HepG2 (cell line): ENCODE data around the gene EOLA1. TPM values are rescaled to one million over a fixed set of nuclear protein-coding genes. Genes with fewer than 3 reads are reported as not detected.

Experiments
- ATAC-seq: fragments of 200-7000 bp; cut with Tn5 transposase; 3 replicates; pipeline ENCODE4 v1.9.1; 2020; ENCODE audit warnings: mild to moderate bottlenecking, moderate library complexity
- BruUV-seq: library from RNA; stranded (reverse); fragments of 400-500 nt; replicated peaks from 2 replicates; lab custom pipeline; 2021; lab: Mats Ljungman, UMichigan
- CTCF ChIA-PET: fragments of 300-600 bp; formaldehyde crosslinking; extraction: SDS; loops from one replicate; lab custom pipeline; 2021; ENCODE audit warnings: low total read pairs, inconsistent platforms, low intra/inter-chr PET ratio; lab: Yijun Ruan, JAX
- POLR2A ChIA-PET: fragments of 350-600 bp; sonication (Branson Sonifier 250); formaldehyde crosslinking; loops from one replicate; lab custom pipeline; 2020; ENCODE audit warnings: antibody characterized with exemption, inconsistent platforms; lab: Yijun Ruan, JAX
- DNase-seq: peaks from one replicate; pipeline ENCODE4 v3.0.0-alpha.2; 2015; ENCODE audit warnings: low spot score
- FAIRE-seq: peaks from 3 replicates; lab custom pipeline; 2011; peaks lifted over from hg19 to GRCh38; lab: Jason Lieb, UNC
- H2AFZ ChIP-seq: one replicate; pipeline ENCODE4 v1.6.1; 2011; ENCODE audit warnings: low read length, inconsistent platforms
- H3K27ac ChIP-seq: fragments of 300-600 bp; 3 replicates; pipeline ENCODE4 v1.8.0; 2011; ENCODE audit warnings: mixed run types, mild to moderate bottlenecking, mixed read lengths, low read length, inconsistent platforms; ENCODE audit not compliant: insufficient read depth; ENCODE audit errors: extremely low read length
- H3K27me3 ChIP-seq, 2 experiments: fragments of 200-600 bp in 1 of 2; 2 replicates in 1 of 2; 3 replicates in 1 of 2; pipeline versions ENCODE4 v1.6.0 to v1.8.0; 2011; ENCODE audit warnings: low read length in 2 of 2, mild to moderate bottlenecking in 2 of 2, moderate library complexity in 2 of 2, inconsistent platforms in 1 of 2; ENCODE audit not compliant: insufficient read depth in 2 of 2, control insufficient read depth in 1 of 2
- H3K36me3 ChIP-seq, 2 experiments: fragments of 200-600 bp in 1 of 2; replicated peaks in 1 of 2; 2 replicates in 1 of 2; 3 replicates in 1 of 2; pipeline versions ENCODE4 v1.5.1 to v1.8.0; 2011; ENCODE audit warnings: low read length in 2 of 2, inconsistent platforms in 1 of 2; ENCODE audit not compliant: insufficient read depth in 2 of 2, control insufficient read depth in 1 of 2
- H3K4me1 ChIP-seq: 2 replicates; pipeline ENCODE4 v1.5.1; 2012; ENCODE audit warnings: low read length, inconsistent platforms; ENCODE audit not compliant: insufficient read depth
- H3K4me2 ChIP-seq: 2 replicates; pipeline ENCODE4 v1.6.0; 2011; ENCODE audit warnings: low read depth, low read length, inconsistent platforms
- H3K4me3 ChIP-seq, 3 experiments: fragments of 200-600 bp in 1 of 3; sonication (generic), shearing (Covaris generic) in 1 of 3; replicated peaks in 1 of 3; 2 replicates each; pipeline ENCODE4 v1.5.1; 2011 to 2016; ENCODE audit warnings: low read length in 3 of 3, inconsistent platforms in 2 of 3, low read depth in 2 of 3, mild to moderate bottlenecking in 2 of 3, control low read depth in 1 of 3, mixed read lengths in 1 of 3; ENCODE audit not compliant: insufficient read depth in 1 of 3
- H3K79me2 ChIP-seq: one replicate; pipeline ENCODE4 v1.6.1; 2011; ENCODE audit warnings: low read length, inconsistent platforms; ENCODE audit not compliant: insufficient read depth
- H3K9ac ChIP-seq: 2 replicates; pipeline ENCODE4 v1.6.0; 2011; ENCODE audit warnings: mild to moderate bottlenecking, low read depth, low read length, inconsistent platforms; ENCODE audit not compliant: insufficient read depth
- H3K9me3 ChIP-seq: 2 replicates; pipeline ENCODE4 v1.5.1; 2012; ENCODE audit warnings: mild to moderate bottlenecking, low read length
- H4K20me1 ChIP-seq: 2 replicates; pipeline ENCODE4 v1.6.0; 2011; ENCODE audit warnings: inconsistent platforms, mild to moderate bottlenecking, low read length, moderate library complexity; ENCODE audit not compliant: insufficient read depth
- ARHGAP35 ChIP-seq: sonication (generic); formaldehyde crosslinking; IDR thresholded peaks from 2 replicates; pipeline ENCODE4 v1.9.0; 2022; ENCODE audit warnings: mild to moderate bottlenecking, inconsistent platforms, moderate library complexity, missing genetic modification reagents, borderline replicate concordance
- GABPB1 ChIP-seq: IDR thresholded peaks from 2 replicates; pipeline ENCODE4 v1.6.1; 2016; ENCODE audit warnings: mild to moderate bottlenecking, missing genetic modification reagents, moderate library complexity, missing compliant biosample characterization
- MED1 ChIP-seq: sonication (generic); formaldehyde crosslinking; IDR thresholded peaks from 2 replicates; pipeline ENCODE4 v1.4.0; 2020; ENCODE audit warnings: missing genetic modification reagents
- SOX13 ChIP-seq, 3 experiments: fragments of 450-650 bp in 1 of 3; sonication (generic) in 1 of 3; formaldehyde crosslinking in 1 of 3; IDR thresholded peaks in 2 of 3; conservative IDR thresholded peaks in 1 of 3; 2 replicates each; pipeline versions ENCODE4 v1.5.0 to v1.6.1; 2016 to 2020; ENCODE audit warnings: antibody characterized with exemption in 1 of 3, mild to moderate bottlenecking in 1 of 3, missing compliant biosample characterization in 1 of 3, missing genetic modification reagents in 1 of 3, moderate library complexity in 1 of 3
- WGBS: methylation state at CpG from one replicate; pipeline ENCODE4 v1.1.6; 2017; ENCODE audit warnings: low lambda C conversion rate; 5-methylcytosine and 5-hydroxymethylcytosine counted together
- in situ Hi-C: cut with HindIII; loops from 2 replicates; pipeline ENCODE4 v1.10.0; 2017; ENCODE audit warnings: low pct_unique_long_range_greater_than_20kb; ENCODE audit not compliant: extremely low pct_ligation_motif_present
- intact Hi-C: fragments of 100-400 bp; cut with micrococcal nuclease; formaldehyde crosslinking; loops from one replicate; pipeline ENCODE4 v1.10.0; 2022; ENCODE audit not compliant: unreplicated experiment
- polyA plus RNA-seq, 8 experiments: library from polyadenylated mRNA; depleted of rRNA in 3 of 8; stranded (reverse) in 7 of 8; unstranded in 1 of 8; fragments of >200 nt; fragmentation: Illumina TruSeq in 4 of 8; extraction: Trizol in 4 of 8; gene quantifications; 2 replicates each; pipeline versions ENCODE4 v1.2.1 to v1.2.3, GENCODE V29; 2011 to 2016; ENCODE audit warnings: low read depth in 4 of 8, missing spikeins in 1 of 8, mixed read lengths in 1 of 8; ENCODE audit not compliant: insufficient read depth in 1 of 8
- total RNA-seq, 5 experiments: library from RNA; depleted of rRNA; stranded (reverse); fragments of >200 nt; fragmentation: Illumina TruSeq; extraction: Trizol; gene quantifications; 2 replicates each; pipeline ENCODE4 v1.2.3, GENCODE V29; 2016; ENCODE audit warnings: low read depth in 1 of 5
- TF ChIP-seq, protein P1 (sequence below): sonication (generic); formaldehyde crosslinking; IDR thresholded peaks from 2 replicates; pipeline ENCODE4 v1.4.0; 2020; ENCODE audit warnings: mild to moderate bottlenecking, missing genetic modification reagents

Gene EOLA1
- total and polyA plus RNA-seq, 2 of the 13 experiments (the other 11 are each of a cell fraction or from before 2014, with no cell fraction given) = 6.5 to 9.6 TPM

DNA sequence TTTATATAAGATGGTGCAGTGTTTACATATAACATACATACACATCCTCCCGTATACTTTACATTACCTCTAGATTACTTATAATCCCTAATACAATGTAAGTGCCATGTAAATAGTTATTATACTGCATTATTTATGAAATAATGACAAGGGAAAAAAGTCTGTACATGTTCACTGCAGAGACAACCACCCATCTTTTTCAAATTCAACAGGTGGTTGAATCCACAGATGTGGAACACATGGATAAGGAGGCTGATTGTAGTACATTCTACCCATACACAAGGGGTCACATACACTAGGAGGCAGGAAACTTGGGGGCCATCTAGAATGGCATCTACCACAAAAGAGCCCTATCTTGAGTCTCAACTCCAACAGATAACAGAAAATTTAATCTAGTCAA is 32.3 kb upstream of the EOLA1 start:
- no peak overlapping the region for H3K9ac ChIP-seq
- in situ Hi-C loops (no loop called here), intact Hi-C loops (no loop called here)
- no peaks in the 10 kb centered on the region for H4K20me1 ChIP-seq
- H3K4me2 ChIP-seq = no peak overlapping the region
- ChIA-PET POLR2A (no interaction called here), CTCF (no interaction called here)
- ATAC-seq = no peak
- H3K79me2 ChIP-seq = no peaks in the 10 kb centered on the region
- H2AFZ ChIP-seq = no peak overlapping the region
- FAIRE-seq = no peak
- no peaks in the 10 kb centered on the region for H3K9me3 ChIP-seq
- TF ChIP-seq SOX13 (IDR thresholded peaks at IDR 0.05) (no peak), SOX13 (CRISPR knock-in tag; conservative IDR thresholded peaks at IDR 0.05 in 1 of 2, IDR thresholded peaks at IDR 0.05 in 1 of 2) (no peak), GABPB1 (CRISPR knock-in tag) (no peak), MED1 (CRISPR knock-in tag) (no peak), ARHGAP35 (no peak)
- TF ChIP-seq, protein P1, sequence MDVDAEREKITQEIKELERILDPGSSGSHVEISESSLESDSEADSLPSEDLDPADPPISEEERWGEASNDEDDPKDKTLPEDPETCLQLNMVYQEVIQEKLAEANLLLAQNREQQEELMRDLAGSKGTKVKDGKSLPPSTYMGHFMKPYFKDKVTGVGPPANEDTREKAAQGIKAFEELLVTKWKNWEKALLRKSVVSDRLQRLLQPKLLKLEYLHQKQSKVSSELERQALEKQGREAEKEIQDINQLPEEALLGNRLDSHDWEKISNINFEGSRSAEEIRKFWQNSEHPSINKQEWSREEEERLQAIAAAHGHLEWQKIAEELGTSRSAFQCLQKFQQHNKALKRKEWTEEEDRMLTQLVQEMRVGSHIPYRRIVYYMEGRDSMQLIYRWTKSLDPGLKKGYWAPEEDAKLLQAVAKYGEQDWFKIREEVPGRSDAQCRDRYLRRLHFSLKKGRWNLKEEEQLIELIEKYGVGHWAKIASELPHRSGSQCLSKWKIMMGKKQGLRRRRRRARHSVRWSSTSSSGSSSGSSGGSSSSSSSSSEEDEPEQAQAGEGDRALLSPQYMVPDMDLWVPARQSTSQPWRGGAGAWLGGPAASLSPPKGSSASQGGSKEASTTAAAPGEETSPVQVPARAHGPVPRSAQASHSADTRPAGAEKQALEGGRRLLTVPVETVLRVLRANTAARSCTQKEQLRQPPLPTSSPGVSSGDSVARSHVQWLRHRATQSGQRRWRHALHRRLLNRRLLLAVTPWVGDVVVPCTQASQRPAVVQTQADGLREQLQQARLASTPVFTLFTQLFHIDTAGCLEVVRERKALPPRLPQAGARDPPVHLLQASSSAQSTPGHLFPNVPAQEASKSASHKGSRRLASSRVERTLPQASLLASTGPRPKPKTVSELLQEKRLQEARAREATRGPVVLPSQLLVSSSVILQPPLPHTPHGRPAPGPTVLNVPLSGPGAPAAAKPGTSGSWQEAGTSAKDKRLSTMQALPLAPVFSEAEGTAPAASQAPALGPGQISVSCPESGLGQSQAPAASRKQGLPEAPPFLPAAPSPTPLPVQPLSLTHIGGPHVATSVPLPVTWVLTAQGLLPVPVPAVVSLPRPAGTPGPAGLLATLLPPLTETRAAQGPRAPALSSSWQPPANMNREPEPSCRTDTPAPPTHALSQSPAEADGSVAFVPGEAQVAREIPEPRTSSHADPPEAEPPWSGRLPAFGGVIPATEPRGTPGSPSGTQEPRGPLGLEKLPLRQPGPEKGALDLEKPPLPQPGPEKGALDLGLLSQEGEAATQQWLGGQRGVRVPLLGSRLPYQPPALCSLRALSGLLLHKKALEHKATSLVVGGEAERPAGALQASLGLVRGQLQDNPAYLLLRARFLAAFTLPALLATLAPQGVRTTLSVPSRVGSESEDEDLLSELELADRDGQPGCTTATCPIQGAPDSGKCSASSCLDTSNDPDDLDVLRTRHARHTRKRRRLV = no peak
- no peak overlapping the region for H3K4me3 ChIP-seq
- H3K27me3 ChIP-seq = no peaks in the 10 kb centered on the region
- BruUV-seq = no TSS peak
- peaks cover 26% of the 10 kb centered on the region for H3K4me1 ChIP-seq
- H3K27ac ChIP-seq = no peak overlapping the region
- 7% methylated on average over 1 of the region's 1 CpG for WGBS
- H3K36me3 ChIP-seq = no peaks in the 10 kb centered on the region
- no peak for DNase-seq
